Endothelial cell of umbilical vein (primary cell): ENCODE results near the gene PRKCB.

ENCODE experiments used
- CTCF ChIP-seq, 2 donors: IDR thresholded peaks; 1 replicate in 1 of 2; 2 replicates in 1 of 2; pipeline ENCODE4 v1.5.1; 2011; ENCODE audit warnings: low read length in 2 of 2, mild to moderate bottlenecking in 2 of 2, moderate library complexity in 2 of 2, control low read depth in 1 of 2, inconsistent platforms in 1 of 2, low read depth in 1 of 2; ENCODE audit not compliant: insufficient read depth in 1 of 2; ENCODE audit errors: extremely low read depth in 1 of 2
- POLR2AphosphoS5 ChIP-seq: IDR thresholded peaks from 2 replicates; pipeline ENCODE4 v1.6.1; 2012; ENCODE audit warnings: low read depth, mild to moderate bottlenecking, control low read depth, low read length, moderate library complexity; ENCODE audit not compliant: insufficient read depth

GRCh38 chr16:23959072-23959751 lies 123.4 kb downstream of the PRKCB start:
- no peak for TF ChIP-seq POLR2AphosphoS5
- TF ChIP-seq CTCF (IDR thresholded peaks at IDR 0.05; ENCODE audit: extremely low read depth in 1 of 2, insufficient read depth in 1 of 2, low read depth in 1 of 2, low read length in 2 of 2): no peak
